ENCODE measurements around the gene TBCB.

The TBCB gene

GRCh38 chr19:36144624-36145023, 29.4 kb downstream of the TBCB start:
- ChIA-PET CTCF (interaction anchor here (1.4 to 3.3 kb wide), 2 partner anchors 16 to 28 kb away, joined by 3 to 15 read pairs; no protein-coding TSS in a partner anchor), POLR2A (no interaction called here)
- no peak for DNase-seq (ENCODE audit: extremely low spot score)
- TF ChIP-seq CTCF (IDR thresholded peaks at IDR 0.05; ENCODE audit: control extremely low read depth, extremely low read depth, low read depth, missing control alignments): no peak

- POLR2A ChIA-PET: interaction anchor here (0.6 kb wide), 1 partner anchor 96 kb away, joined by 5 read pairs; no protein-coding TSS in a partner anchor
- TF ChIP-seq CTCF (IDR thresholded peaks at IDR 0.05; ENCODE audit: control extremely low read depth, extremely low read depth, low read depth, missing control alignments): no peak
- DNase-seq (ENCODE audit: extremely low spot score): no peak
- CTCF ChIA-PET: interaction anchor here (1.4 to 2.1 kb wide), 3 partner anchors 20 to 89 kb away, joined by 4 to 5 read pairs (median 5); no protein-coding TSS in a partner anchor
Measured at GRCh38 chr19:36149673-36150406, 34.6 kb downstream of the TBCB start.

GRCh38 chr19:36150586-36150985, 35.3 kb downstream of the TBCB start:
- ChIA-PET CTCF (interaction anchor here (1.4 to 2.1 kb wide), 3 partner anchors 20 to 90 kb away, joined by 4 to 5 read pairs (median 5); no protein-coding TSS in a partner anchor), POLR2A (no interaction called here)
- no peak for DNase-seq (ENCODE audit: extremely low spot score)
- TF ChIP-seq CTCF (IDR thresholded peaks at IDR 0.05; ENCODE audit: control extremely low read depth, extremely low read depth, low read depth, missing control alignments): no peak

GRCh38 chr19:36151144-36152018, 36.1 kb downstream of the TBCB start:
- TF ChIP-seq CTCF (IDR thresholded peaks at IDR 0.05; ENCODE audit: control extremely low read depth, extremely low read depth, low read depth, missing control alignments): no peak
- CTCF ChIA-PET: interaction anchor here (1.4 to 2.1 kb wide), 3 partner anchors 21 to 90 kb away, joined by 4 to 5 read pairs (median 5); no protein-coding TSS in a partner anchor
- POLR2A ChIA-PET: no interaction called here
- no peak for DNase-seq (ENCODE audit: extremely low spot score)

GRCh38 chr19:36152019-36152351, 36.7 kb downstream of the TBCB start:
- peak; percentile 20 for DNase-seq (ENCODE audit: extremely low spot score)
- ChIA-PET POLR2A (no interaction called here), CTCF (no interaction called here)
- no peak for TF ChIP-seq CTCF (IDR thresholded peaks at IDR 0.05; ENCODE audit: control extremely low read depth, extremely low read depth, low read depth, missing control alignments)

GRCh38 chr19:36152352-36153091, 37.3 kb downstream of the TBCB start, which contains the start of gene COX7A1:
COX7A1 (minus strand) TSS chr19:36152447; CDS start chr19:36152407, 40 bp downstream.
- POLR2A ChIA-PET: no interaction called here
- no peak for DNase-seq (ENCODE audit: extremely low spot score)
- CTCF ChIA-PET: interaction anchor here (1.0 to 2.3 kb wide), 4 partner anchors 12 to 25 kb away, joined by 3 to 8 read pairs (median 4); partner anchors contain the start of gene CAPNS1
- no peak for TF ChIP-seq CTCF (IDR thresholded peaks at IDR 0.05; ENCODE audit: control extremely low read depth, extremely low read depth, low read depth, missing control alignments)

Data from GM10248 (cell line).